Activated CD4-positive, alpha-beta T cell treated with anti-CD3 and anti-CD28 coated beads, Interleukin-2, amount 10 ng/mL, durations not matched to agents 24 days and 14 days (primary cell): Measurements from ENCODE around the gene SDK2. TPM values are rescaled to one million over a fixed set of nuclear protein-coding genes. Genes with fewer than 3 reads are reported as not detected.

Experiments used
- DNase-seq: peaks from one replicate; pipeline ENCODE4 v3.0.0; 2022
- H3K27ac Mint-ChIP-seq: one replicate; pipeline ENCODE4 v1.8.0; 2022; ENCODE audit warnings: mild to moderate bottlenecking, mixed read lengths
- H3K27me3 Mint-ChIP-seq: one replicate; pipeline ENCODE4 v1.8.0; 2022; ENCODE audit warnings: mixed read lengths
- H3K36me3 Mint-ChIP-seq: one replicate; pipeline ENCODE4 v1.8.0; 2022; ENCODE audit warnings: low read depth, mild to moderate bottlenecking, mixed read lengths
- H3K4me1 Mint-ChIP-seq: one replicate; pipeline ENCODE4 v1.8.0; 2021; ENCODE audit warnings: mixed read lengths
- H3K4me3 Mint-ChIP-seq: one replicate; pipeline ENCODE4 v1.8.0; 2022; ENCODE audit warnings: mild to moderate bottlenecking, moderate library complexity, mixed read lengths
- H3K9me3 Mint-ChIP-seq: one replicate; pipeline ENCODE4 v1.8.0; 2021; ENCODE audit warnings: mixed read lengths
- intact Hi-C: fragments of 100-400 bp; cut with micrococcal nuclease; formaldehyde crosslinking; loops from one replicate; pipeline ENCODE4 v1.15.1; 2023
- total RNA-seq: library from RNA; stranded (reverse); gene quantifications from 2 replicates; pipeline ENCODE4 v1.2.3, GENCODE V29; 2022

Gene SDK2
- total RNA-seq, 1 donor from 2014 or later: 0.42 TPM

DNA sequence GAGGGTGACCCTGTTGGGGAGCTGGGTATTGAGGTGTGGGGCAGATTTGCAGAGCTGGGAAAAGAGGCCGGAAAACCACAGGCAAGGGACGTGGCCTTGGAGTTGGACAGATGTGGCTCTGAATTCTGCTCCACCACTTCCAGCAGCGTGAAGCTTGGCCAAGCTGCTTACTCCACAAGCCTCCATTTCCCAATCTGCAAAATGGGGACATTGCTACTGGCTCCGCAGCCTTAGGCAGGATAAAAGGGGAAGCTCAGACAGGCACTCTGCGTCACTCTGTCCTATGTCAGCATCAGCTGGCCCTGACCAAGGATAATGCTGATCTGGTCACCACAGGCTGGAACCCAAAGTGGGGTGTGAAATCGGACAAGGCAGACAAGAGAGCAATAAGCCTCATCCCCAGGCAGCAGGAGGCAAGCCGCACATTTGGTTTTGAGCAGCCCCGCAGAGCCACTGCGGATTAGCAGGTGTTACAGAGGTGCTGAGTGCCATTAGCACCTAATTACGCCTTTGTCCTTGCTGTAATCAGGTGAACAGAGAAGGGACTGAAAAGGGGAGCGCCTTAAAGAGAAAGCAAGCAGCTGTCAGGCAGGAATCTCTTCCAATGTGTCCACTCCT lies 54.8 kb downstream of the SDK2 start:
- Mint-ChIP-seq H3K4me3 (no peak overlapping the region), H3K27ac (no peak overlapping the region), H3K4me1 (peaks cover 56% of the 10 kb centered on the region), H3K9me3 (no peaks in the 10 kb centered on the region), H3K36me3 (no peaks in the 10 kb centered on the region), H3K27me3 (no peaks in the 10 kb centered on the region)
- no peak for DNase-seq
- intact Hi-C loops: no loop called here

DNA sequence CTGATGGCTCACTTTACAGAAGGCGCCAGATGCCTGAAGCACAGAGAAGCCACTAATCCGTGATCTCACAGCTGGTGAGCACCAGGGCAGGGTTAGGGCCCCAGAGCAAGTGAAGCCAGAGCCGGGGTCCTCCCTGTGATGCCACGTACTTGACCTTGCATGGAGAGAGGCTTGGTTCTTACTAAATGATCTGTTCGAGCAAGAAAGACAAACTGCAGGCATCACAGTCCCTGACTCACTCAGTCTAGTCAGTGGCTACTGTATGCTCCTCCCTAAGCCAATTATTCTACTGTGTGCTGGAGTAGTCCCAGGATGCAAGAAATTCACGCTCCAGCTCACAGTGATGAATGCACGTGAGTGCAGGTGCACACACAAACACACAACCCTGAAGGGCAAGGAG lies 55.4 kb downstream of the SDK2 start:
- Mint-ChIP-seq H3K9me3 (no peaks in the 10 kb centered on the region), H3K36me3 (no peaks in the 10 kb centered on the region), H3K4me1 (peaks cover 52% of the 10 kb centered on the region), H3K27ac (no peak overlapping the region), H3K4me3 (no peak overlapping the region), H3K27me3 (no peaks in the 10 kb centered on the region)
- no peak for DNase-seq
- intact Hi-C loops: no loop called here

DNA sequence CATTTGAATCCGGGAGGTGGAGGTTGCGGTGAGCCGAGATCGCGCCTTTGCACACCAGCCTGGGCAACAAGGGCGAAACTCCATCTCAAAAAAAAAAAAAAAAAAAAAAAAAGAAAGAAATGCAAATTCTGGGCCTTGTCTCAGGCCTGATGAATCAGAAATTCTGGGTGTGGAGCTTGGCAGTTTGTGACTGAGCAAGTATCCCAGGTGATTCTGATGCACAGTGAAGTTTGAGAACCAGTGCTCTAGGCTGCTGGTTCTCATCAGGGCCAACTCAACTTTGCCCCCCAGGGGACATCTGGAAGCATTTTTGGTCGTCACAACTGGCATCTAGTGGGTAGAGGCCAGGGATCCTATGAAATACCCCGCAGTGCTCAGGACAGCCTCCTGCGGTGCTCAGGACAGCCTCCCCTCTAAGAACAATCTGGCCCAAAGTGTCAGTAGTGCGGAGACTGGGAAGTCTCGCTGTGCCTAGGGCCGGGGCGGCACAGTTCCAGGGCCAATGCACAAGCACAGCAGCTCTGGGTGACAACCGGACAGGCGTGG lies 55.9 kb downstream of the SDK2 start:
- intact Hi-C loops: no loop called here
- H3K36me3 Mint-ChIP-seq: no peaks in the 10 kb centered on the region
- no peaks in the 10 kb centered on the region for H3K9me3 Mint-ChIP-seq
- H3K27me3 Mint-ChIP-seq: no peaks in the 10 kb centered on the region
- peaks cover 51% of the 10 kb centered on the region for H3K4me1 Mint-ChIP-seq
- no peak overlapping the region for H3K4me3 Mint-ChIP-seq
- DNase-seq: no peak
- no peak overlapping the region for H3K27ac Mint-ChIP-seq

GRCh38 chr17:73586921-73587602 lies 57.2 kb downstream of the SDK2 start:
- H3K4me3 Mint-ChIP-seq: no peak overlapping the region
- peaks cover 38% of the 10 kb centered on the region for H3K4me1 Mint-ChIP-seq
- H3K36me3 Mint-ChIP-seq: no peaks in the 10 kb centered on the region
- no peaks in the 10 kb centered on the region for H3K9me3 Mint-ChIP-seq
- H3K27ac Mint-ChIP-seq: no peak overlapping the region
- H3K27me3 Mint-ChIP-seq: no peaks in the 10 kb centered on the region
- intact Hi-C loops: no loop called here
- no peak for DNase-seq

DNA sequence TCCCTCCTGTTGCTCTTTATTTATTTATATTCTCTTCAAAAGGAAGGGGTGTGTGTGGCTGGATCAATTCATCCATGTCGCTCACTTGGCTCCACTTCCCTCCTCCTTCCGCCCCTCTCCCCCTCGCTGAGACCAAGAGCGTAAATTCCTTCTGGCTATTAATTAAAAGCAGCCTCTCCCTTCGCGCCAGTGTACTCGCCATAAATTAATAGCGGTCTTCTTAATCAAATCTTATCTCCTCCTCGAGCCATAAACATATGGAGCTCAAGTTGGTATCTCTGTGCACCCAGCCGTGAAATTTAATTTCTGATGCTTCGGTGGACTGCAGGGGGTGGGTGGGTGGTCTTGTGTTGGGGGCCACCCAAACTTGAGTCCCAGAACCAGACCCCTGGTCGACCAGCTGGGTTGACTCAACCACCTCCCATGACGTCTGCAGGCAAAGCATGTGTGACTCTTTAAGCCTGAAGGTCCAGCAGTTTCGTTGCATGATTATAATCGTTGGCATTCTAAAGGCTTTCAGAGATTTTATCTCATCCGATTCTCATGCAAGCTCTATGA lies 57.9 kb downstream of the SDK2 start:
- Mint-ChIP-seq H3K27me3 (no peaks in the 10 kb centered on the region), H3K27ac (no peak overlapping the region), H3K4me1 (peaks cover 31% of the 10 kb centered on the region), H3K36me3 (no peaks in the 10 kb centered on the region), H3K4me3 (no peak overlapping the region), H3K9me3 (no peaks in the 10 kb centered on the region)
- intact Hi-C loops: no loop called here
- no peak for DNase-seq

DNA sequence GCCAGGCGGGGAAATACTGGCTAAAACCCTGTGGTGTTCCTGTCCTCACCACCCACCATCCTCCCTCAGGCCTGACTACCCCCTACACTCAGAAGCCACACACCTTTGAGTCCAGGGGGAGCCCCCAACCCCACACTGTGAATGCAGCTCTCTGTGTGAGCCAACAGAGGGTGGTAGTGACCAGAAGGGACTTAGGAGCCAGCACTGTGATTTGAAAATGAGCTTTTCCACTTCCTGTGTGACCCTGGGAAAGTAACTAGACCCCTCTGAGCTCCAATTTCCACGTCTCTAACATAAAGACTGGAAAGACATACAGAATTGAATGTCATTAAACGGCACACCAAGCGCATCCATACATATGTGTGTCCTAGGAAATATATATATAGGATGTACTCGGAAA lies 58.7 kb downstream of the SDK2 start:
- H3K4me3 Mint-ChIP-seq: no peak overlapping the region
- DNase-seq: no peak
- intact Hi-C loops: no loop called here
- H3K9me3 Mint-ChIP-seq: no peaks in the 10 kb centered on the region
- H3K36me3 Mint-ChIP-seq: no peaks in the 10 kb centered on the region
- H3K27me3 Mint-ChIP-seq: no peaks in the 10 kb centered on the region
- H3K27ac Mint-ChIP-seq: no peak overlapping the region
- peaks cover 26% of the 10 kb centered on the region for H3K4me1 Mint-ChIP-seq

DNA sequence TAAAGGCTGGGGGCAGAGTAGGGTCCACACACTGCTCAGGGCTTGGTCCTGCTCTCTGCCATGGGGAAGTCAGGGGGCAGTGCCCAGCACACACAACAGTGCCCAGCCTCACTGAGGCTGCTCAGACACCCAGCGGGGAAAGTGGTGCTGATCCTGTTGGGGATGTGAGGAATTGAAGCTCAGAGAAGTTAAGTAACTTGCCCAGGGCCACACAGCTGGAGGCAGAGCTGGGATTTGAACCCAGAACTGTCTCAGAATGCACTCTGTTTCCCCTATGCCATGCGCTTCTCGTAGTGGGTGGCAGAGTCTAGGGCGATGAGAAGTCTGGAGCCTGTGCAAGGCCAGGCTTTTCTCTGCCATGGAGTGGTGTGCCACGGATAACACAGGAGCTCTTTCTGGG lies 59.3 kb downstream of the SDK2 start:
- Mint-ChIP-seq H3K9me3 (no peaks in the 10 kb centered on the region), H3K36me3 (no peaks in the 10 kb centered on the region), H3K27ac (no peak overlapping the region), H3K4me1 (peaks cover 21% of the 10 kb centered on the region), H3K27me3 (no peaks in the 10 kb centered on the region), H3K4me3 (no peak overlapping the region)
- intact Hi-C loops: no loop called here
- no peak for DNase-seq

GRCh38 chr17:73584049-73584448 lies 60.2 kb downstream of the SDK2 start:
- intact Hi-C loops: no loop called here
- no peak overlapping the region for H3K4me3 Mint-ChIP-seq
- peaks cover 13% of the 10 kb centered on the region for H3K4me1 Mint-ChIP-seq
- DNase-seq: no peak
- H3K36me3 Mint-ChIP-seq: no peaks in the 10 kb centered on the region
- no peak overlapping the region for H3K27ac Mint-ChIP-seq
- no peaks in the 10 kb centered on the region for H3K9me3 Mint-ChIP-seq
- H3K27me3 Mint-ChIP-seq: no peaks in the 10 kb centered on the region

DNA sequence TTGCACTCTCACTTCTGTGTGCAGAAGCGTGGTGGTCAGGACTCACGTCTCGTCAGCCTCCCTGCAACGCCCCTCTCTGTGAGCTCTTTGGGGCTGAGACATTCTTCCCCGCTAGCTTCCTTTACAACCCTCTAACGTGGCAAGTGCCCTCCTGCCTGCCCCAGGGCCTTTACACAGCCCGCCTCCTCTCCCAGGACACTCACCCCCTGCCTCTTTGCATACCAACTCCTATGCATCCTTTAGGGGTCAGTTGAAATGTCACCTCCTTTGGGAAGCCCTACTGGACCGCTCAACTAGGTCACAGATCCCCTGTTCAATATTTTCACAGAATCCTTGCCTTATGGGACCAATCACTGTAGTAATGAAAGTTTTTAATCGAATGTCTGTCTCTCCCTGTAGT lies 61.4 kb downstream of the SDK2 start:
- Mint-ChIP-seq H3K4me1 (peaks cover 6% of the 10 kb centered on the region), H3K27me3 (no peaks in the 10 kb centered on the region), H3K9me3 (no peaks in the 10 kb centered on the region), H3K36me3 (no peaks in the 10 kb centered on the region), H3K4me3 (no peak overlapping the region), H3K27ac (no peak overlapping the region)
- no peak for DNase-seq
- intact Hi-C loops: no loop called here

DNA sequence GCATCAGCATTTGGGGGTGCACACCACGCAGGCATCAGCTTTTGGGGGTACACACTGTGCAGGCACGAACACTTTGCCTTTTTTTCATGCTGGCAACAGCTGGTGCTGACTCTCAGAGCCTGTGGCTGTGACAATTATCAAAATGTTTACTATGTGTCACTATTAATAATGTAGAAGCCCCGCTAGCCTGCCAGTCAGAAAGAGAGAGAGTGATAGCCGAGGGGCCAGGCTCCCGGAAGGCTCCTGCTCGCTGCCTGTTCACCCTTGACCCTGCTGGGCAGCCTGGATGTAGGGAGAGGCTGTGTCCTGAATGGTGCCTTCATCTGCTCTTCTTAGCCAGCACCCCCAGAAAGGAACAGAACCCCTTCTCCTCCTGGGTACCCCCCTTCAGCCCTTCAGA lies 61.9 kb downstream of the SDK2 start:
- Mint-ChIP-seq H3K27me3 (no peaks in the 10 kb centered on the region), H3K9me3 (no peaks in the 10 kb centered on the region), H3K27ac (no peak overlapping the region), H3K4me1 (peaks cover 6% of the 10 kb centered on the region), H3K4me3 (no peak overlapping the region), H3K36me3 (no peaks in the 10 kb centered on the region)
- intact Hi-C loops: no loop called here
- no peak for DNase-seq

DNA sequence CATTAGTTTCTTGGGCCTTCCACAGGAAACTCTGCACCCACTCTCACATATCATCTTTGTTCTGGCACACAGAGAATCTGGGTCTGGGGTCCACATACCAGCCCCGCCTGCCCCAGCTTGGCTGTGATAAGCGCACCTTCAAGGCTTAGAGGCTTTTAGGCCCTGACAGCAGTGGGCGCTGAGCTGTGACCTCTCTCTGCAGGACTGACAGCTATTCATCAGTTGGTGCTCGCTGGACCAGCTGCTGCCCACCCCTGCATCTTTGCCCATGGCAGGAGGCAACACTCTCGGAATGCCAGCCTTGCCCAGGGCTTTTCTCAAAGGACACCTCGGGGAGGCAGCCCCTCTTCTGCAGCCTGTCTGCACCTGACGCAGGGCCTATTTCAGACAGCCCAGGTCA lies 62.9 kb downstream of the SDK2 start:
- Mint-ChIP-seq H3K27me3 (no peaks in the 10 kb centered on the region), H3K4me3 (no peak overlapping the region), H3K9me3 (no peaks in the 10 kb centered on the region), H3K36me3 (no peaks in the 10 kb centered on the region), H3K27ac (no peak overlapping the region), H3K4me1 (peaks cover 6% of the 10 kb centered on the region)
- no peak for DNase-seq
- intact Hi-C loops: no loop called here

DNA sequence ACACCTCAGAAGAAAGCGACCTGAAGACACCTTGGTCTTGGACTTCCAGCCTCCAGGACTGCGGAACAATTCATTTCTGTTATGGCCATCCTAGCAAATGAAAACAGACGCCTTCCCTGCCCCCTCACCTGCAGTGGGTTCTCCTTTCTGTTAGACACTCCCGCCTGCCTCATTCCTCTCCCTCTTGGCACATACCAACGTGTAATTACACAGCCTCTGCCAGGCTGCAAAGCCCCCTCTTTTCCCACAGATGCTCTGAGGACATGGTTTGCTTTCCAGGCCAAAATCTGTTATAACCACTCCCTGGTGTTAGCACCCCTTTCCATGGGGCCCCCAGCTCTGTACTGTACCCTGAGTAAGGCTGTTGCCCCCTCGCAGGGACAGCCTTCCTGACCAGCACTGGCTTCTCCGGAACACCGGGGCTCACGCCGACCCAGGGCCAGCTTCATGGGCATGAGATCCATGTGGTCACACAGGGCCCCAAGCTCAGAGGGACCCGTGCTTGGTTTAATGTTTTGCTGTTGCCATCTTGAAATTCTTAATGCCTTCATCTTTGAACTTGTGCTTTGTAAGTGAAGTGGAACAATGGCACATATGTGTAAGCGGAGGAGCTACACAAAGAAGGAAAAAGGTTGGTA lies 64.1 kb downstream of the SDK2 start:
- H3K9me3 Mint-ChIP-seq: no peaks in the 10 kb centered on the region
- no peak overlapping the region for H3K27ac Mint-ChIP-seq
- no peaks in the 10 kb centered on the region for H3K36me3 Mint-ChIP-seq
- H3K27me3 Mint-ChIP-seq: no peaks in the 10 kb centered on the region
- peaks cover 2% of the 10 kb centered on the region for H3K4me1 Mint-ChIP-seq
- no peak for DNase-seq
- H3K4me3 Mint-ChIP-seq: no peak overlapping the region
- intact Hi-C loops: no loop called here

DNA sequence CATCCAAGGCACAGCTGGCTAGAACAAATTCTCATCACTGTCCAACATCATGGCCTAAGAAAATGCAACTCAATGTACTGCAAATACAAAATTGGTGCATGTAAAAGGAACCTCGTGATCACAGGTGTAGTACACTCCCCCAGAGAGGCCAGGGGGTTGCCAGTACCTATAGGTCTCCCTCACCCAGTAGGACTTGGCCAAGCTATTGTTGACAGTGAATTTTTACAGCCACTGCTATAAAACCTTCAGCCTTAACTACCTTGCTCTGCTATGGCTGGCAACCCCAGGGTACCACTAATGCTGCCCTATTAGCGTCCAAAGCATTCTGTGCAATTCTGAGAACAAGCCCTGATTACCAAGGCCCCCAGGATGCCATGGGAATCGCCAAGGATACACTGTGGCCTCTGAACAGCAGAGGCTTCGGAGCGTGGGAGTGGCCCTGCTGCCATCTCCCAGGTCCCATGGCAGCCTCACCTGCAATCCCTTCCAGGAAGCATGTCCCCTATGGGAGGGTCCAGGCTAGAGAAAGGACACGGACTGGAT lies 67.6 kb downstream of the SDK2 start:
- peaks cover 2% of the 10 kb centered on the region for H3K4me1 Mint-ChIP-seq
- H3K27ac Mint-ChIP-seq: no peak overlapping the region
- no peak overlapping the region for H3K4me3 Mint-ChIP-seq
- no peaks in the 10 kb centered on the region for H3K27me3 Mint-ChIP-seq
- no peaks in the 10 kb centered on the region for H3K9me3 Mint-ChIP-seq
- no peaks in the 10 kb centered on the region for H3K36me3 Mint-ChIP-seq
- DNase-seq: no peak
- intact Hi-C loops: no loop called here
